H1 (cell line): ENCODE data around the gene CNTD1.

Source experiments
- ASH2L ChIP-seq: fragments of 200-600, 300-600 bp; sonication (generic); IDR thresholded peaks from one replicate; pipeline ENCODE4 v1.7.1; 2017; ENCODE audit warnings: low read length
- BRCA1 ChIP-seq: IDR thresholded peaks from 2 replicates; pipeline ENCODE4 v1.6.1; 2012; ENCODE audit warnings: low read depth, low read length, improper control_type of control experiment
- CBX5 ChIP-seq: fragments of 300-800, 300-1000 bp; sonication (generic); IDR thresholded peaks from 2 replicates; pipeline ENCODE4 v1.7.1; 2016; ENCODE audit warnings: antibody characterized with exemption, low read length, low read depth
- EP300 ChIP-seq, 2 experiments: IDR thresholded peaks; 1 replicate in 1 of 2; 2 replicates in 1 of 2; pipeline ENCODE4 v1.6.1; 2011 to 2012; ENCODE audit warnings: low read depth in 2 of 2, low read length in 2 of 2, mild to moderate bottlenecking in 2 of 2, borderline replicate concordance in 1 of 2, inconsistent platforms in 1 of 2, moderate library complexity in 1 of 2
- EZH2 ChIP-seq: fragments of 200-600 bp; sonication (generic); IDR thresholded peaks from 2 replicates; pipeline ENCODE4 v1.7.1; 2012; ENCODE audit warnings: low read depth, mild to moderate bottlenecking, moderate library complexity, low read length, inconsistent platforms; ENCODE audit not compliant: severe bottlenecking
- HDAC2 ChIP-seq, 2 experiments: fragments of 300-600 bp in 1 of 2; sonication (generic) in 1 of 2; IDR thresholded peaks; 2 replicates each; pipeline ENCODE4 v1.6.1; 2011 to 2012; ENCODE audit warnings: low read depth in 2 of 2, low read length in 2 of 2, mild to moderate bottlenecking in 2 of 2, moderate library complexity in 2 of 2, borderline replicate concordance in 1 of 2, inconsistent platforms in 1 of 2
- HDAC6 ChIP-seq: IDR thresholded peaks from one replicate; pipeline ENCODE4 v1.7.1; 2012; ENCODE audit warnings: low read depth, mild to moderate bottlenecking, inconsistent platforms, low read length, moderate library complexity
- MAX ChIP-seq: IDR thresholded peaks from 2 replicates; pipeline ENCODE4 v1.6.1; 2012; ENCODE audit warnings: inconsistent platforms
- POLR2A ChIP-seq, 2 experiments: IDR thresholded peaks; 1 replicate in 1 of 2; 2 replicates in 1 of 2; pipeline ENCODE4 v1.6.1; 2011; ENCODE audit warnings: low read depth in 2 of 2, low read length in 2 of 2, mild to moderate bottlenecking in 2 of 2; ENCODE audit errors: control extremely low read depth in 1 of 2
- POLR2AphosphoS5 ChIP-seq: IDR thresholded peaks from 2 replicates; pipeline ENCODE4 v1.6.1; 2011; ENCODE audit warnings: low read depth, low read length
- RAD21 ChIP-seq, 2 experiments: IDR thresholded peaks in 1 of 2; conservative IDR thresholded peaks in 1 of 2; 2 replicates each; pipeline ENCODE4 v1.6.1; 2011; ENCODE audit warnings: low read depth in 2 of 2, low read length in 2 of 2, improper control_type of control experiment in 1 of 2, inconsistent platforms in 1 of 2, mild to moderate bottlenecking in 1 of 2, moderate library complexity in 1 of 2
- SP1 ChIP-seq: IDR thresholded peaks from 2 replicates; pipeline ENCODE4 v1.6.1; 2011; ENCODE audit warnings: low read depth, low read length
- TAF1 ChIP-seq: IDR thresholded peaks from 2 replicates; pipeline ENCODE4 v1.6.1; 2011; ENCODE audit warnings: mild to moderate bottlenecking, low read depth, low read length
- TF ChIP-seq, protein P1 (sequence below), 3 experiments: IDR thresholded peaks; 1 replicate in 2 of 3; 2 replicates in 1 of 3; pipeline versions ENCODE4 v1.5.1 to v1.6.1; 2011; ENCODE audit warnings: low read length in 3 of 3, mild to moderate bottlenecking in 3 of 3, inconsistent platforms in 2 of 3, low read depth in 1 of 3, moderate library complexity in 1 of 3; ENCODE audit not compliant: insufficient read depth in 1 of 3; ENCODE audit errors: control extremely low read depth in 1 of 3

- TF ChIP-seq, protein P1, sequence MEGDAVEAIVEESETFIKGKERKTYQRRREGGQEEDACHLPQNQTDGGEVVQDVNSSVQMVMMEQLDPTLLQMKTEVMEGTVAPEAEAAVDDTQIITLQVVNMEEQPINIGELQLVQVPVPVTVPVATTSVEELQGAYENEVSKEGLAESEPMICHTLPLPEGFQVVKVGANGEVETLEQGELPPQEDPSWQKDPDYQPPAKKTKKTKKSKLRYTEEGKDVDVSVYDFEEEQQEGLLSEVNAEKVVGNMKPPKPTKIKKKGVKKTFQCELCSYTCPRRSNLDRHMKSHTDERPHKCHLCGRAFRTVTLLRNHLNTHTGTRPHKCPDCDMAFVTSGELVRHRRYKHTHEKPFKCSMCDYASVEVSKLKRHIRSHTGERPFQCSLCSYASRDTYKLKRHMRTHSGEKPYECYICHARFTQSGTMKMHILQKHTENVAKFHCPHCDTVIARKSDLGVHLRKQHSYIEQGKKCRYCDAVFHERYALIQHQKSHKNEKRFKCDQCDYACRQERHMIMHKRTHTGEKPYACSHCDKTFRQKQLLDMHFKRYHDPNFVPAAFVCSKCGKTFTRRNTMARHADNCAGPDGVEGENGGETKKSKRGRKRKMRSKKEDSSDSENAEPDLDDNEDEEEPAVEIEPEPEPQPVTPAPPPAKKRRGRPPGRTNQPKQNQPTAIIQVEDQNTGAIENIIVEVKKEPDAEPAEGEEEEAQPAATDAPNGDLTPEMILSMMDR (IDR thresholded peaks at IDR 0.05; ENCODE audit: control extremely low read depth in 1 of 3, insufficient read depth in 1 of 3, low read depth in 1 of 3, low read length in 3 of 3): no peak
- TF ChIP-seq BRCA1: no peak
- no peak for TF ChIP-seq SP1
- TF ChIP-seq POLR2A (IDR thresholded peaks at IDR 0.05; ENCODE audit: control extremely low read depth in 1 of 2, low read depth in 2 of 2, low read length in 2 of 2): no peak
- TF ChIP-seq MAX: no peak
- TF ChIP-seq EP300 (IDR thresholded peaks at IDR 0.05; ENCODE audit: borderline replicate concordance in 1 of 2, low read depth in 2 of 2, low read length in 2 of 2): no peak
- TF ChIP-seq CBX5: no peak
- TF ChIP-seq RAD21 (IDR thresholded peaks at IDR 0.05 in 1 of 2, conservative IDR thresholded peaks at IDR 0.05 in 1 of 2; ENCODE audit: low read depth in 2 of 2, low read length in 2 of 2): no peak
- TF ChIP-seq TAF1: no peak
- TF ChIP-seq HDAC2 (IDR thresholded peaks at IDR 0.05; ENCODE audit: borderline replicate concordance in 1 of 2, low read depth in 2 of 2, low read length in 2 of 2): no peak
- no peak for TF ChIP-seq POLR2AphosphoS5
- no peak for TF ChIP-seq EZH2
- no peak for TF ChIP-seq ASH2L
- TF ChIP-seq HDAC6: no peak
These were observed 47.0 kb upstream of the CNTD1 start for GRCh38 chr17:42751628-42752027.
